GM21381 (cell line): Measurements from ENCODE around the gene MC1R.
"Not testable (repeated sequence)": the region's sequence is repeated elsewhere in the genome, so short reads cannot be mapped to it uniquely, and the experiment has no call there.

Source experiments
- ATAC-seq: cut with Tn5 transposase; IDR thresholded peaks from one replicate; pipeline ENCODE4 v1.9.1; 2021; ENCODE audit warnings: mild to moderate bottlenecking, moderate library complexity; ENCODE audit not compliant: unreplicated experiment

Gene MC1R

GRCh38 chr16:89958068-89958467, 39.4 kb downstream of the MC1R start:
- ATAC-seq = no peak

GRCh38 chr16:89958596-89958995, 39.9 kb downstream of the MC1R start:
- ATAC-seq = no peak

DNA sequence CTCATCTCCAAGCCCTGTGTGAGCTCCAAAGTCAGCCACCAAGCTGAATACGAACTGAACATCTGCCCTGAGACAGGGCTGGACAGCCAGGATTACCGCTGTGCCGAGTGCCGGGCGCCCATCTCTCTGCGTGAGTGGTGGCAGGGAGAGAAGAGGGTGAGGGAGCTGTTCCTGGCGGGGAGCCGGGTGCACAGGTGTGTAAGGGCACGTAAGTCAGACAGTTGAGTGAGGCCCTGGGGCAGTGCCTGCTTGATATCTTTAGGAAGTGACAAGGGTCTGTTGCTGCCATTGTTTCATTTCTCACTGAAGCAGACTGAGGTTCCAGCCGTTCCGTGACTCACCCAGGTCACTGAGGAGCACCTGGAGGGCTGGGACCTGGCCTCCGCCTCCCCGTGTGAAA, 42.3 kb downstream of the MC1R start:
- no peak for ATAC-seq

DNA sequence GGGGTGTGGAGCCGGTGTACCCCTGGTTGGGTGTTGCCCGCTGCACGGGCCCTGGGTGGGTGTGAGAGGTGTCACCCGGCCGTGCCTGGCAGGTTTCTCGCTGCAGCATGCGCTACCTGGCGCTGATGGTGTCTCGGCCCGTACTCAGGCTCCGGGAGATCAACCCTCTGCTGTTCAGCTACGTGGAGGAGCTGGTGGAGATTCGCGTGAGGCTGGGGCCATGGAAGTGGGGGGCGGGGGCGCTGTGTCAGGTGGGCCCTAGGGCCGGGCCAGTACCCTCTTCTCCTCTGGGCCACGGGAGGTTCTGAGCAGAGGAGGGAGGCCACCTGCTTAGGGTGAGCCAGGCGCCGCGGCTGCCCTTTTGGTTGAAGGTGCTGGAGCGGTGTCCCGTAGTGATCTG, 43.3 kb downstream of the MC1R start:
- ATAC-seq = no peak

- ATAC-seq = no peak
Measured at GRCh38 chr16:89962754-89963498, 44.3 kb downstream of the MC1R start.

- ATAC-seq = no peak
Measured at GRCh38 chr16:89964201-89964600, 45.5 kb downstream of the MC1R start.

- no peak for ATAC-seq
Measured at GRCh38 chr16:89965447-89966225, 47.0 kb downstream of the MC1R start.

DNA sequence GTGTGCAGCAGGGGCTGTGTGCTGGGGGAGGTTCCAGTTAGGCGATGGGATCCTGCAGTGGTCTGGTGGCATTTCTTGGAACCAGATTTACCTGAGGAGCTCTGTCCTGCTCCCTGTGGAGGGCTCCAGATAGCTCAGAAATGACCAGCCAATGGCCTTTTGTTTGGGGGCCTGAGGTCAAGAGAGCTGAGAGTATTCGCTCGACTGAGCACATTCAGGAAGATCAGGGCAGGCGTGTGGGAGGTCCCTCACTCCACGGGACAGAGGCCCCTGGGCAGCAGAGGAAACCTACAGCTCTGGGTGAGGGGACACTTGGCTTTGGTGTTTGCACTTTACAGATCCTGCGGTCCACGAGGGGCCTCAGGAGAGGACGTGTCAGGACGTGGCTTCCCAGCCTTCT, 48.1 kb downstream of the MC1R start:
- no peak for ATAC-seq

- not testable (repeated sequence) for ATAC-seq
Measured at GRCh38 chr16:89967436-89967835, 48.8 kb downstream of the MC1R start.

GRCh38 chr16:89968074-89968473, 49.4 kb downstream of the MC1R start:
- not testable (repeated sequence) for ATAC-seq

- no peak for ATAC-seq
Measured at GRCh38 chr16:89969741-89970410, 51.2 kb downstream of the MC1R start.
